Inferior parietal cortex (tissue), 1 donor: ENCODE data around the gene NOTCH4.
A peak's percentile ranks its signal among the peaks of the same experiment; 100 is the strongest.
"Not testable (repeated sequence)": the region's sequence is repeated elsewhere in the genome, so short reads cannot be mapped to it uniquely, and the experiment has no call there.

Source experiments
- DNase-seq: peaks from one replicate; pipeline ENCODE4 v3.0.0-alpha.2; 2016; ENCODE audit errors: extremely low spot score

Gene NOTCH4

DNA sequence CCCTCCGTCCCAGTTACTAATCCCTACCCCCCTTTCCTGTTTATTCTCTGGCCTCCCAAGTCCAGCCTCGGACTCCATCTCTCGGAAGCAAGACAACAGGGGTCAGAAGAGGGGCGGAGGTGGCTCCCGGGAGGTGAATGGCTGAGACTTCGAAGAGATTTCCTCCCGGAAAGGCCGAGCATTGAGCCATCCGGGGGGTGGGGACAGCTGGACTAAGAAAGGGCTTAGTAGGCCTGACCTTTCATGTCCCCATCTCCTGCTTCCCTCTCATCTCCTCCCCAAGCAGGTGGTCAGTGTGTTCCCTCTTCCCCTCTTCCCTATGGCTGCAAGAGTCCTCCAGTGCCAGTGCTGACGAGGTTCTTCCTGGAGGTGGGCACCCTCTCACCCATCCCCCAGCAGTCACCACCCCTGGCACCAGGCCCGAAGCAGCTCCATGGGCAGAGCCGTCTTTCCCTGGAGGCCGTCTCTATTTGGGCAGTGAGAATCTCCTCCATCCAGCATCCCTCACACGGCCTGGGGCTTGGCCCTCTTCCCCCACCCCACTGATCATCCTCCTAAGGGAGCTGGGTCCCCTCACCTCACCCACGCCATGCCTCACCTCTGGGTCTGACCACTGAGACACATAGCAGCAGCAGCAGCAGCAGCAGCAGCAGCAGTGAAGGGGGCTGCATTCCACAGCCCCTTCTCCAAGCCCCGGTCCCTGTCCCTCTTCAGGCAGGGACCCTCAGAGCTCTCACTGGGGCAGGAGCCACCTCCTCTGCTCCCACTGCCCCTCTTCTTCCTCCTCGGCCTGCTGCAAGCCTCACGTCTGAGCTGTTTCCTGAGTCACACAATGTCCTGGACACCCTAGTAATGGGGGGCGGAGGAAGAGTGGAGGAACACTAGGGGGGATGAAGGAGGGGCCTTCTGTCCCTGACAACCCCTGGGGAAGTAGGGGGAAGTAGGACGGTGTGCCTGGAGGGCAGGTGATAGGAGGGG lies at the start of gene NOTCH4:
Gene NOTCH4, minus strand, starts transcription at position 810 of the 978 bp plus-strand sequence. Its CDS starts 139 bp downstream, at position 671.
- no peak for DNase-seq

DNA sequence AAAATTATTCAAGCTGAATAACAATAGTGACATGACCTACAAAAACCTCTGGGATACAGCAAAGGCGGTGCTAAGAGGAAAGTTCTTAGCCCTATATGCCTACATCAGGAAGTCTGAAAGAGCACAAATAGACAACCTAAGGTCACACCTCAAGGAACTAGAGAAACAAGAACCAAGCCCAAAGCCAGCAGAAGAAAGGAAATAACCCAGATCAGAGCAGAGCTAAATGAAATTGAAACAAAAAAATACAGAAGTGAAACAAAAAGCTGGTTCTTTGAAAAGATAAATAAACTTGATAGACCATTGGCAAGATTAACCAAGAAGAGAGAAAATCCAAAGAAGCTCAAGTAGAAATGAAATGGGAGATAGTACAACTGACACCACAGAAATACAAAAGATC lies 47.6 kb upstream of the NOTCH4 start:
- DNase-seq, result no peak

DNA sequence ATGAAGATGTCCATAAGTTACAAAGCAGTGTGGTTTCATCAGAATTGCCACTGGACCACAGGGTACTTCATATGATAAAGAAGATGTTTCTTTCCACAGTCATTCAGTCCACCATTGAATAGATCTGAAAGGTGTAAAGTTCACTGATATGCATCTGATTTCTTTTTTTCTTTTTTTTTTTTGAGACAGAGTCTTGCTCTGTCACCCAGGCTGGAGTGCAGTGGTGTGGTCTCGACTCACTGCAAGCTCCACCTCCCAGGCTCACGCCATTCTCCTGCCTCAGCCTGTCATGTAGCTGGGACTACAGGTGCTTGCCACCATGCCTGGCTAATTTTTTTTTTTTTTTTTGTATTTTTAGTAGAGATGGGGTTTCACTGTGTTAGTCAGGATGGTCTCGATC lies 44.6 kb upstream of the NOTCH4 start:
- DNase-seq, result not testable (repeated sequence)

DNA sequence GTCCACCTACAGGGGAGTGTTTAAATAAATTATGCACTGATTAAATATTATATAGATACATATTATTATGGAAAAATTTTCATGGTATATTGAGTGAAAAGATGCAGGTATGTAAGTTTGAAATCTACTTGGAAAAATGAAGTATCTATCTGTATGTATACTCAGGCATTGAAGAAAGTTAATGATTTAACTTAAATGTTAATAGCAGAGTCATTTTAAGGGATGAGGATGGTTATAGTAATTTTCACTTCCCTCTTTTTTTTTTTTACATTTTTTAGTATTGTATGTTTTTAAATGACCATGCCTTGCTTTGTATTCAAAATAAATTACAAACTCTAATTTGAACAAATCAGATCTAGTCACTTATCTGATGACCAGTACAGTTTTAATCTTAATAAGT lies 43.2 kb upstream of the NOTCH4 start:
- no peak for DNase-seq

DNA sequence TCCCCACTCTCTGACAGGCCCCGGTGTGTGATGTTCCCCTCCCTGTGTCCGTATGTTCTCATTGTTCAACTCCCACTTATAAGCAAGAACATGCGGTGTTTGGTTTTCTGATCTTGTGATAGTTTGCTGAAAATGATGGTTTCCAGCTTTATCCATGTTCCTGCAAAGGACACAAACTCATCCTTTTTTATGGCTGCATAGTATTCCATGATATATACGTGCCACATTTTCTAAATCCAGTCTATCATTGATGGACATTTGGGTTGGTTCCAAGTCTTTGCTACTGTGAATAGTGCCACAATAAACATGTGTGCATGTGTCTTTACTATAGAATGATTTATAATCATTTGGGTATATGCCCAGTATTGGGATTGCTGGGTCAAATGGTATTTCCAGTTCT lies 33.4 kb upstream of the NOTCH4 start:
- not testable (repeated sequence) for DNase-seq

DNA sequence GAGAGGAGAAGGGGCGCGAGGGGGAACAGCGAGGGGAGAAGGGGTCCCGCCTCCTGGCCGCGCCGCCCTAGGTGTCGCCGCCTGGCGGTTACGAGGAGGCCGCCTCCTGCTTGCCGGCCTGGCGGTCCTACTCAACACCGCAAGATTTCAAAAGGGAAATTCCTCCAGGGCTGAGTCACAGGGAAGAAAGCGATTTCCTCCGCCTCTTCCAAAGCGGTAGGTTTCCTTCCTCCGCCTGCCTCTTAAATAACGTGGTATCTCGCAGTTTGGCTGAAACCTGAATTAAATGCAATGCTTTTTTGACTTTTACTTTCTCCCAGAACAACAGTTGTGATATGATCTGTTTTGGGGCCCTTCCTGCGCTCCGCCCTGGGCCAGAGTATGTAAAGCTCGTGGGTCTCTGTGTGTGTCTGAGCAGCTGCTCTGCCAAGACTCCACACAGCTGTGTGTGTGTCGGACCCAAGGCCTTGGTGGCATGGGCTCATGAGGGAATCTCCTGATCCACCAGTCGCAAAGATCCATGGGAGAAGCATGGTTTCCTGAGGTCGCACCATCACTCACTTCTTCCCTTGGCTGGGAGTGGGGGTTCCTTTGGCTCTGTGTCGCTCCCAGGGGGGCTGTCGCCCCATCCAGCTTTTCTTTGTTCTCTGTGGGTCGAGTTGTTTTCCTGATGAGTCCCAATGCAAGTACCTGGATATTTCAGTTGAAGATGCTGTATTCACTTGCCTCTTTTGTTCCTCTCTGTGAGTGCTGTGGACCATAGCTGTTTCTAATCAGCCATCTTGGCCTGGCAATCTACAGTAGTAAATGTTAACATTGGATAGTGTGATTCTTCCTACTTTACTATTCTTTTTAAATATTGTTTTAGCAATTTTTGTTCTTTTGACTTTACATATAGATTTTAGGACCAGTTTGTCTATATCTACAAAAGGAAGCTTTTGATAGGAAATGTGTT lies 31.6 kb upstream of the NOTCH4 start:
- DNase-seq, result peak; percentile 50

DNA sequence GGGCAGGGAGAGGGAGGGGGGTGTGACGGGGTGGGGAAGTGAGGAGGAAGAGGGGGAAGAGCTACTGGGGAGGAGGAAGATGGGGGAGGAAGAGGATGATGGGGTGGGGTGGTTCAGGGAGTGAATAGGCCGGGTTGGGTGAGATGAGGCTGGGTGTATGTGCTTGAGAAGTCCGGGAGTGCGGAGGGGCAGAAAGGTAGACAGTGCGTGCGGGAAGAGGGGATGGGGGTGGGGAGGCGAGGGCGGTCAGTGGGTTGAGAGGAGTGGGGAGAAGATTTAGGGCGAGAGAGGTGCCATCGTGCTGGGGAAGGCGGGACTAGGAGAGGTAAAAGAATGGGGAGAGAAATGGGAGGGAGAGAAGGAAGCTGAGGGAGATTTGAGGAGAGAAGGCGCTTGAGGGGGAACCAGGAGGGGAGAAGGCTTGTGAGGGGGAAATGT lies 30.9 kb upstream of the NOTCH4 start:
- DNase-seq, result no peak

DNA sequence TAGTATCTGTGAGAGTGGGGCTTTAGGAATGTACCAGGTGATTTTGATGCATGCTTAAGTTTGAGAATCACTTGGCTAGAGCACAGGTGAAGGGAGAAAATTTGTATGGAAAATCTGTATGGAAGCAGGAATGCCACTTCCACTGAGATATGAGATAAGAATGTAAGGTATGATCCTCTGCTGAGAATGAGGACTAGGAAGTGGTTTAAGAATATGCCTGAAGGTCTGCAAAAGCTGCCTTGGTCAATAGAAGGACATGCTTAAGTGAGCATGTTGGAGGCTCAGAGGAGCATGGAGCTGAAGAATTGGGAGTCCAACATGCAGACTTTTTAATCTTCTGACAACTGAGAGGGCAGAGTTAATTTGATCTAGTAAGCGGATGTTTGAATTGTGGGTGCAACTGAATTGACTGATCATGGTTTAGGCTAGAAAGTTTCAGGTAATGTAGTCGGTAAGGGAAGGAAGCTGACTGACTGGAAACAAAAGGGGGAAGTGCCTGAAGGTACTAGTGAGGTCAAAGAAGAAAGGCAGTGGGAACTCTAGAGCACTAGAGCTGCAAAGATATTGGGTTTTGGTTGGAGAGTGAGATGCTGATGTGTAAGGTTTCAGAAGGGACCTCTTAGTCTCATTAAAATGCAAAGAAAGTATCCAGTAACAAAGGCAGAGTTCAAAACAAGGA lies 28.6 kb upstream of the NOTCH4 start:
- no peak for DNase-seq

DNA sequence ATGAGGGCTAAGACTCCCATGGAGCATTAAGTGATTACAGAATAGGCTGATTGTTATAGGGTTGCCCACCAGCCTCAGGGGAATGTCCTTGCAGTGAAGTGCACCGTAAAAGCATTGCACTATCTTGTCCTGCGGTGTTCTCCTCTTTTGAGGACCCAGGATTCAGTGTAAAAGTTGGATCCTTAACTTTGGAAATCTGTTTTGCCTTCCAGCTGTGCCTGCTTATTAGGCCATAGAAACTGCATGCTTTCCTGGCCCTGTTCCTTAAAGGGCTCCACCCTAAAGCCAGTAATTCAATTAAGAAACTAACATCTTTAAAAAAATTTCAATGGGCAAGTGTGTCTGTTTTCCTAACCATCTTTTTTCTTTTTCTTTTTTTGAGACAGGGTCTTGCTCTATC lies 25.4 kb upstream of the NOTCH4 start:
- no peak for DNase-seq

DNA sequence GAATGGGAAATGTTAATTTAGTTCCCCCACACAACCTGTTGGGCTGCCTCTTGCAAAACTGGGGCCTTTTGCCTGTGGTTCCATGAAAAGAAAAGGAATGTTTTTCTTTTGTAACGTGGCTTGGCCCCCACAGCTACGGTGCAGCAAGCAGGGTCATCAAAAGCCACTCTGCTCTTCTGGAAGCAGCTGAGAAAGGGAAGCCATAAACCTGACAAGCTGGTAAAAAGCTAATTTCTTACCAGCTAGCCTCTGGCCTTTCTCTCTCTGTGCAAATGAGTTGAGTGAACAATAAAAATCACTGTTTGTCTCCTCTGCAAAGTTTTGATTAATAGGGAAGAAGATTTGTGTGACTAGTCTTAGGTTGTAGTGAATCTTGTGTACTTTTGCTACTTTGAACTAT lies 23.5 kb upstream of the NOTCH4 start:
- DNase-seq, result no peak

DNA sequence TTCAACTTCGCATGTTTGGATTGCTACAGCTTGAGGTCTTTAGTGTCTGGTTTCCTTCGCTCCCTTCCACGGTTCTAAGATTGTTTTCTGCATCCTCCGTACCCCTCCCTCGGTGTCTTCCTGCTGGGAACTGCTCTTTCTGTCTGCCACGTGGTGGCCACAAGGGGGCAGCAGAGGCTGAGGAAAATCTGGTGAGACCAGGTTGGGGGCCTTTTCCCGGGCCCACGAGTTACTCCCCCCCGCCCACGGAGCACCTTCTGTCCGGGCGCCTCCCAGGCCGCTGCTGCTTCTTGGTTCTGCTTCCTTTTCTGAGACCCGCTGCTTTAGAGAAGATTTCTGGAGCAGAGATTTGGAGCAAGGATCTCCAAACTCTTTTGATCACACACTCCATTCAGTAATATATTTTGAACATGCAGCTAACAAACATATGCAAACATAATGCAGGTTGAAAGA lies 21.1 kb upstream of the NOTCH4 start:
- DNase-seq, result peak; percentile 90

DNA sequence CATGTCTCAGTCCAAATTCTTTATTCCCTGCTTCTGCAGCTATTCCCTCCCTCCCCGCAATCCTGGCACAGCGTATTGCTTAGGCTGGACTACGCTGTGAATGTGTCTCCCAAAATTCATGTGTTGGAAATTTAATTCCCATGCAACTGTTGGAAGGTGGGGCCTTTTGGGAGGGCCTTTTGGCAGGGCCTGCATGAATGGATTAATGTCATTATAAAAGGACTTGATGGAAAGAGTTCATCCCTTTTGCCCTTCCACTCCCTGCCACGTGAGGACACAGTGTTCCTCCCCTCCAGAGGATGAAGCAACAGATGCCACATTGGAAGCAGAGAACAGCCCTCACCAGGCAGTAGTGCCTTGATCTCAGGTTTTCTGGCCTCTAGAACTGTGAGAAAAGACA lies 20.4 kb upstream of the NOTCH4 start:
- no peak for DNase-seq

DNA sequence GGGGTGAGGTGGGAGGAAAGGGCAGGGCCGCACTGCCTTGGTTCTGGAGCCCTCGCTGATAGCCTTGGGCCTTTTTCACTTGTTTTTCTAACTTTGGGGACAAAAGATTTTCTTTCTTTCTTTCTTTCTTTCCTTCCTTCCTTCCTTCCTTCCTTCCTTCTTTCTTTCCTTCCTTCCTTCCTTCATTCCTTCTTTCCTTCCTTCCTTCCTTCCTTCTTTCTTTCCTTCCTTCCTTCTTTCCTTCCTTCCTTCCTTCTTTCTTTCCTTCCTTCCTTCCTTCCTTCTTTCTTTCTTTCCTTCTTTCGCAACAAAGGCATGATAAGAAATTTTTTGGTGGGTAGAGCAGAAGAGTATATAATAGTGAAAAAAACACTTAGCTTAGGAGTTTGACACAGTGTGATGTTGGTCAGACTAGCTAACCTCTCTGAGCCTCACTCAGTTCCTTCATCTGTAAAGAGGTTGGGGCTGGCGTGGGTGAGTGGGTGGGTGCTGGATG lies 18.5 kb upstream of the NOTCH4 start:
- not testable (repeated sequence) for DNase-seq

DNA sequence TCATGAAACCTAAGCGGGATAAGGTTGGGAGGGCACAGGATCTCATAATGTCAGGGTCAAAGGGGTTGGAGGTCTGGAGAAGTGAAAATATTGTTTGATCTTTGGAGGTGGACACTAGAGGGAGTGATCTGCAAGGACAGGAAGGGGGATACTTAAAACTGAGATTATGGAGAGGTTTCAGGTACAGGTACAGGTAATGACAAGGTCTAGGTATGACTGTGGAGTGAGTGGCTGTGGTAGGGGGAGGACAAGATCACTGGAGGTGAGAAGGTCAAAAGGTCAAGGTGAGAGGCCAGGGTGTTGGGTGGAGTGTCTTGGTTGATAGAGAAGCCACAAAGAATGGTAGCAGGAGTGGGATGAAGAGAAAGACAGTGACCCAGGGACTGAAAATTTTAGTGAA lies 16.8 kb upstream of the NOTCH4 start:
- DNase-seq, result no peak

DNA sequence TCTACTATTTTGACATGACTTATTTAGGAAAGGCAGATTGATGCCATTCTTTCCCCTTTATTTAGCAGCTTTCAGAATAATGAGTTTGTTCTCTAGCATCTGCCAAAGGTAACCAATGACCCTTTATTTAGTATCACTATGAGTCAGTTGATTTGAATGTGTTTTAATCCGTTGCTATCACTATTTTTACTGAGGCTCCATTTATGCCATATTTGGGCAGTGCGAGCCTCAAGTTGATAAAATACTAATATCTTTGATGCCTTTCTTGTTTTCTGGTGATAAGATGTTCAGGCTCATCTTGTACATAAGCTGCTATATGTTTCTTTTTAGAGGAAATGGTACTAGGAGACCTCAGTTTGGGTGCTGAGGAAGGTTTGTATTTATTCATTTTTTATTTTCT lies 15.6 kb upstream of the NOTCH4 start:
- DNase-seq, result no peak

DNA sequence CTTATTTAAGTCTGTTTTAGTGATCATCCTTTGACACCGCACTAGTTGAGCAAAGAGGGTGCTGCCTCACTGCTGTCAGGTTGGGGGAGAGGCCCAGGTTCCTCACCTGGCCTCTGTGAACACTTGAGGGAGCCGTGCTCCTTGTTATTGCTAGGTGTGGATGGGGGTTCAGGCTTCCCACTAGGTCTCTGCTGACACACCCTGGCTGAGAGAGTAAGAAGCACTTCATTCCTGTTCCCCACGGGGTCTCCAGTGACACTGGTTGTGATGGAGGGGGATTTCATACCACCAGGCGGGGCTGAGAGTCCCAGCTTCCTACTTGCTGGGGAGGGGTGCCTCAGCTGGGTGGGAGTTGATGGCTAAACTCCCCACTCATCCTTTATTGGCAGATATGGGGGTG lies 11.1 kb upstream of the NOTCH4 start:
- no peak for DNase-seq

DNA sequence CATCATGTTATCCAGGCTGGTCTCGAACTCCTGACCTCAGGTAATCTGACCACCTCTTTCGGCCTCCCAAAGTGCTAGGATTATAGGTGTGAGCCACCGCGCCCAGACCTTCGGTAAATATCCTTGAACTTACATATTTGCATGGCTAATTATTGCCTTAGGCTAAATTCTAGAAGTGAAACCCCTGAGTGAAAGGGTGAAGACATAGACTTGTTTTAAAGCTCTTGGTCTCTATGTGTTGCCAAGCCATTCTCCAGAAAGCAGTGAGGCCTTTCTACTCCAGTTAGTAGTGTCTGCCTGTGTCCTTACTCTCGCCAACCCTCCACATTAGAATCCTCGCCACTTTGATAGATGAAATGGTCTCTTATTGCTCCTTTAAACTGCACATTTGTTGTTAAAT lies 2.6 kb upstream of the NOTCH4 start:
- DNase-seq, result no peak

DNA sequence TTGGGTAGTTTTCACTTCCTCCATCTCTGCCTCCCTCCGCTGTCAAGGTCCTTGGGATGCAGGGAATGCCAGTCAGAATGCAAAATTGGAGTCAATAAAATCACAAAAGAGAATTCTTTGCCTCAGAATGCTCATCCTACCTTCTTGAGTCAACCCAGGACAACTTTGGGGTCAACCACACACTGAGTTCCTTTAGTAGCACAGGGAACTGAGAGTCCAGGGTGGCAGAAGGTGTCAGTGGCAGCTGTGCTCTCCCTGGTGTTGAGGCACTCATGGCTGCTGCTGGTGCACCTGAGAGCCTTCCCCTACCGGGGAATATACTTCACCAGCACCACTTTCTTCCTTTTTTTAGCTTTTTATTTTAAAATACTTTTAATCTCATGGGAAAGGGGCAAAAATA lies 829 bp upstream of the NOTCH4 start:
- no peak for DNase-seq

DNA sequence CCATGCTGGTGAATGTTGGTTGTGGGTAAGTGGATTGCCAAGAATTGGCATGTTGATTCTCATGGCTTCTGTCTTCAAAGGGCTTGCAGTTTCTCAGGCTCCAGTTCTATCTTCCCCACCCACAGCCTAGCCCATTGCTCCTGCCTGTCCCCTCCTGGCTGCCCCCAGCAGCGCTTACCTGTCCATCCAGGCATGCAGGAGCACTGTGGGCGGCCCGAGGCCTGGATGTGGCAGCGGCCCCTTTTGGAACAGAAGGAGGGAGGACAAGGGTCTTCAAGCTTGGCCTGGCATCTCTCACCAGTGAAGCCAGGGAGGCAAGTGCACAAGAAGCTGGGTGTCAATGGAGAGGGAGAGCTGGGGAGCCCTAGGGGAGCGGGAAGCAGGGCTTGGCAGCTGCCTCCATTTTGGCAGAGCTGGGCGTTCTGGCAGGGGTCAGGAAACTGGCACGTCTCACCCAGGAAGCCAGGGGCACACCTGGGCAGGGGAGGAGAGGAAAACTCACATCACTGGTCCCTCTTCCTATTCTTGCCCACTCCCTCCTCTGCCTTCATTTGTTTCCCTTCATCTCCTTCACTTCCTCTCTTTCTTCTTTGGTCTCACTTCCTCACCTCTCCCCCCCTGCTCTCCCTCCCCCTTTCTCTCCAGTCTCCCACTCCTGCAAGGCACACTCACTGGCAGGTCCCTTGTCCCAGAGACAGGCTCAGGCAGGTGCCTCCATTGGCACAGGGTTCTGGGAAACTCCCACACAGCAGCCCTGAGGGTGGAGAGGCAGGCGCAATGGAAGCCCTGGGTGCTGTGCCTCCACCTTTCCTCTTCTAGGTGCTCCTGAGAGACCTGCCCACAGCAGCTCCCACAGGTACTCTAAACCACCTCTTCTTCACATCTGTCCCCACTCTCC lies 1.3 kb downstream of the NOTCH4 start:
- no peak for DNase-seq

DNA sequence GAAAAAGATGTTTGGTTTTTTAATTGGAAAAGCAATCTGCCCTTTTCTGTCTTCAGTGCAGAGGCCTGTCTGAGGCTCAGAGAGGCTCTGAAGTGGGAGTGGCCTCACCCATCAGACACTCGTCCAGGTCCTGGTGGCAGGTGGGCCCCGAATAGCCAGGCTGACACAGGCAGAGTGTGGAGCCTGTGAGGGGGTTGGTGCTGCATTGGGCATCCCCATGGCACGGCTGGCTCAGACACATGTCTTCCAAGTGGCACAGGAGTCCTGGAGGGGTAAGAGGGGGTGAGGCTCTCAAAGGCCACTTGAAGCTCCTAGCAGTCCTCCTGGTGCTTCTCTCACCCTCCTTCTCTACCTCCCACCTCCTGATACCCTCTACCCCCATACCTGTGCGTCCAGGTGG lies 3.8 kb downstream of the NOTCH4 start:
- DNase-seq, result no peak
